Measurements from ENCODE around the gene DAAM1. TPM values are rescaled to one million over a fixed set of nuclear protein-coding genes. Genes with fewer than 3 reads are reported as not detected.

The DAAM1 gene
- polyA plus RNA-seq, 1 of the 3 experiments (the other 2 are of a cell fraction), result 5.1 TPM

- no peaks in the 10 kb centered on the region for H3K79me2 ChIP-seq (ENCODE audit: insufficient read depth)
- H4K20me1 ChIP-seq (ENCODE audit: insufficient read depth), result no peaks in the 10 kb centered on the region
- no peaks in the 10 kb centered on the region for H3K9me2 ChIP-seq
- H3K9ac ChIP-seq, result no peak overlapping the region
- H3K4me3 ChIP-seq (ENCODE audit: low read depth in 2 of 2, low read length in 1 of 2), result no peak overlapping the region
- H3F3A ChIP-seq (replicated peaks; ENCODE audit: insufficient read depth), result no peaks in the 10 kb centered on the region
- ChIA-PET POLR2A (no interaction called here), CTCF (interaction anchor here (1.0 kb wide), 1 partner anchor 8 kb away, joined by 3 read pairs; no protein-coding TSS in a partner anchor)
- H3K27me3 ChIP-seq (ENCODE audit: insufficient read depth), result no peaks in the 10 kb centered on the region
- no peaks in the 10 kb centered on the region for H3K9me3 ChIP-seq
- TF ChIP-seq CTCF (IDR thresholded peaks at IDR 0.05), result no peak
- no peak for TF ChIP-seq CHD2 (IDR thresholded peaks at IDR 0.05; ENCODE audit: low read length, partially characterized antibody)
- TF ChIP-seq SIN3A (IDR thresholded peaks at IDR 0.05; ENCODE audit: borderline replicate concordance, low read depth, low read length), result no peak
- TF ChIP-seq NFIC (IDR thresholded peaks at IDR 0.05; ENCODE audit: borderline replicate concordance), result no peak
- TF ChIP-seq JUND (IDR thresholded peaks at IDR 0.05), result no peak
- no peak for TF ChIP-seq RFX5 (IDR thresholded peaks at IDR 0.05; ENCODE audit: low read length)
- TF ChIP-seq REST (IDR thresholded peaks at IDR 0.05; ENCODE audit: low read depth, low read length), result no peak
- no peak for TF ChIP-seq TCF12 (IDR thresholded peaks at IDR 0.05)
- no peak for TF ChIP-seq MXI1 (IDR thresholded peaks at IDR 0.05; ENCODE audit: low read depth, low read length)
- no peak for TF ChIP-seq IRF3 (IDR thresholded peaks at IDR 0.05; ENCODE audit: low read depth, low read length)
- TF ChIP-seq ELF1 (IDR thresholded peaks at IDR 0.05), result no peak
- no peak for TF ChIP-seq YY1 (IDR thresholded peaks at IDR 0.05; ENCODE audit: low read depth)
- no peak for TF ChIP-seq USF1 (IDR thresholded peaks at IDR 0.05; ENCODE audit: borderline replicate concordance, low read depth)
- no peak for DNase-seq
- no peak overlapping the region for H2AFZ ChIP-seq (ENCODE audit: low read depth)
- H3K4me1 ChIP-seq (ENCODE audit: control insufficient read depth in 1 of 2, insufficient read depth in 2 of 2, low read depth in 1 of 2, low read length in 1 of 2), result peaks cover 0 to 2% of the 10 kb centered on the region in 2 experiments; a peak in 1 of 4 replicates
- WGBS (ENCODE audit: low lambda C conversion rate), result 91% methylated on average over 3 of the region's 3 CpGs
- H3K27ac ChIP-seq (ENCODE audit: low read depth in 2 of 2, low read length in 1 of 2), result no peak overlapping the region
- no peak overlapping the region for H3K4me2 ChIP-seq
- peaks cover 12 to 17% of the 10 kb centered on the region in 2 experiments for H3K36me3 ChIP-seq (replicated peaks in 1 of 2; ENCODE audit: control insufficient read depth in 1 of 2, insufficient read depth in 2 of 2, low read length in 1 of 2)
These were observed 72.9 kb downstream of the DAAM1 start for GRCh38 chr14:59261334-59261733.
